ENCODE results near the gene CPAMD8. TPM values are rescaled to one million over a fixed set of nuclear protein-coding genes. Genes with fewer than 3 reads are reported as not detected.

CPAMD8 gene
- total RNA-seq, 1 donor from 2014 or later = 5.3 TPM

GRCh38 chr19:17070912-17071311 is 44.3 kb upstream of the CPAMD8 start:
- no peak for TF ChIP-seq CTCF (IDR thresholded peaks at IDR 0.05; ENCODE audit: insufficient read depth, low read length, poor library complexity, severe bottlenecking)
- Histone ChIP-seq H3K4me3 (ENCODE audit: low read depth, low read length) (no peak overlapping the region), H3K27me3 (ENCODE audit: control insufficient read depth, insufficient read depth, low read length) (no peaks in the 10 kb centered on the region), H3K36me3 (ENCODE audit: control insufficient read depth, insufficient read depth, low read length) (no peaks in the 10 kb centered on the region)
- no peak for DNase-seq (ENCODE audit: low read depth)

DNA sequence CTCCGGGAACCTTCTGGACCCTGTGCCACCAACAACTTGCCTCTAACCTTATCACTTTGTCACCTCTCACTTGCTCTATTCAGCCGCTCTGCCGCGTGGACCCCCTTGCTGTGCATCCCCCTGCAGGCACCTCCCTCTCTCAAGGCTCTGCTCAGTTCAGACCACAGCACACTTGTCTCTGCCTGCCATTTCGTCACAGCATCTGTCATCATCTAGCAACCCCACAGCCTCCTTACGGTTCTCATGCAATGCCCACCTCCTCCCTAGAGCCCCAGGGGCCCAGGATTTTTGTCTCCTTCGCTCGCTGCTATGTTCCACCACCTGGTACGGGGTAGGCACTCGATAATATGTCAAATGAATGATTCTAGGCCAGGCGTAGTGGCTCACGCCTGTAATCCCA is 43.8 kb upstream of the CPAMD8 start:
- H3K27me3 ChIP-seq (ENCODE audit: control insufficient read depth, insufficient read depth, low read length) = no peaks in the 10 kb centered on the region
- no peak for DNase-seq (ENCODE audit: low read depth)
- H3K36me3 ChIP-seq (ENCODE audit: control insufficient read depth, insufficient read depth, low read length) = no peaks in the 10 kb centered on the region
- no peak overlapping the region for H3K4me3 ChIP-seq (ENCODE audit: low read depth, low read length)
- TF ChIP-seq CTCF (IDR thresholded peaks at IDR 0.05; ENCODE audit: insufficient read depth, low read length, poor library complexity, severe bottlenecking) = no peak

DNA sequence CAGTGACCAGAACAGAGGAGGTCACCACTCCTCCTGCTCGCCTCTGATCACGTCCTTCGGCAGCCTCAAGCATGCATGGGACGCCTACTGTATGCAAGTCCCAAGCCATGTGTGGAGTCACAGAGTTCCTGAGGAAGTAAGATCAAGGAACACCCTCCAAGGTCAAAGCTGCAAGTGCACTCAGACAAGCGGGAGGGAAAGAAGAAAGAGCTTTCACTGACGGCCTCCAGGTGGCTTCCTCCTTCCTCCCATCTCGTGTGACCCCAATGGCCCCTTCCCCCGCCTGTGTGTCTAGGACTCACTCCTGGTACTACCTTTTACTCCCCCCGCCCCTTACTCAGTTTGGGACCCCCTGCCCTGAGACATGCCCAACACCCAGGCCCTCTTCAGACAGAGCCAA is 42.6 kb upstream of the CPAMD8 start:
- Histone ChIP-seq H3K4me3 (ENCODE audit: low read depth, low read length) (no peak overlapping the region), H3K36me3 (ENCODE audit: control insufficient read depth, insufficient read depth, low read length) (no peaks in the 10 kb centered on the region), H3K27me3 (ENCODE audit: control insufficient read depth, insufficient read depth, low read length) (no peaks in the 10 kb centered on the region)
- no peak for DNase-seq (ENCODE audit: low read depth)
- TF ChIP-seq CTCF (IDR thresholded peaks at IDR 0.05; ENCODE audit: insufficient read depth, low read length, poor library complexity, severe bottlenecking) = no peak

DNA sequence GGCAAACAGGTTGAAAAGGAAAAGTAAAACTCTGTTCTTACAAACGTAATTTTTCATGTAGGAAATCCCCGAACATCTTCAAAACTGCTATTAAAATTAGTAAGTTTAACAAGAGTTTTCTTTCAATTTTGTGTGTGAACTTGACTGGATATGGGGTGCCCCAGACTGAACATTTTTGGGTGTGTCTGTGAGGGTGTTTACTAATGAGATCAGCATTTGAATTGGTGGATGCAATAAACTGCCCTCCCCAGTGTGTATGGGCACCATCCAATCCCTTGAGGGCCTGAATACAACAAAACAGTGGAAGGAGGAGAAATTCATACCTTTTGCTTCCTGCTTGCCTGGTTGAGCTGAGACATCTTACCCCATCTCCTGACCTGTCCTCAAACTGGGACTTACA is 36.8 kb upstream of the CPAMD8 start:
- no peak for DNase-seq (ENCODE audit: low read depth)
- TF ChIP-seq CTCF (IDR thresholded peaks at IDR 0.05; ENCODE audit: insufficient read depth, low read length, poor library complexity, severe bottlenecking) = no peak
- Histone ChIP-seq H3K4me3 (ENCODE audit: low read depth, low read length) (no peak overlapping the region), H3K36me3 (ENCODE audit: control insufficient read depth, insufficient read depth, low read length) (peaks cover 3% of the 10 kb centered on the region), H3K27me3 (ENCODE audit: control insufficient read depth, insufficient read depth, low read length) (no peaks in the 10 kb centered on the region)

DNA sequence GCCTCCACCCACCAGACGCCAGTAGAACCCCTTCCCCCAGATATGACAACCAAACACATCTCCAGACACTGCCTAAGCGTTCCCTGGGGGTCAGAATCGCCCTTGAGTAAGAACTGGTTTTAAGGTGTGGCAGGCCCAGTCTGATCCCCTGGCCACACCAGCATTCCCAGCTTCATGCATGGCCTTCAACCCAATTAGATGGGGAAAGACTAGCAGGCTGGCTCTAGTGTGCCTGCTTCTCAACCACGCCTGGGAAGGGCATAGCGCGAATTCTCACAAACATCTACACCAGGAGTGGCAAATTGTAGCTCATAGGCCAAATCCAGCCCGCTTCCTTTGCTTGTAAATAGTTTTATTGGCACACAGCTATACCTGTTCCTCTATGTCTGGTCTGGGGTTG is 35.1 kb upstream of the CPAMD8 start:
- H3K4me3 ChIP-seq (ENCODE audit: low read depth, low read length) = no peak overlapping the region
- H3K36me3 ChIP-seq (ENCODE audit: control insufficient read depth, insufficient read depth, low read length) = peaks cover 3% of the 10 kb centered on the region
- H3K27me3 ChIP-seq (ENCODE audit: control insufficient read depth, insufficient read depth, low read length) = no peaks in the 10 kb centered on the region
- TF ChIP-seq CTCF (IDR thresholded peaks at IDR 0.05; ENCODE audit: insufficient read depth, low read length, poor library complexity, severe bottlenecking) = no peak
- DNase-seq (ENCODE audit: low read depth) = no peak

- H3K4me3 ChIP-seq (ENCODE audit: low read depth, low read length) = no peak overlapping the region
- TF ChIP-seq CTCF (IDR thresholded peaks at IDR 0.05; ENCODE audit: insufficient read depth, low read length, poor library complexity, severe bottlenecking) = no peak
- no peaks in the 10 kb centered on the region for H3K27me3 ChIP-seq (ENCODE audit: control insufficient read depth, insufficient read depth, low read length)
- DNase-seq (ENCODE audit: low read depth) = no peak
- H3K36me3 ChIP-seq (ENCODE audit: control insufficient read depth, insufficient read depth, low read length) = peaks cover 3% of the 10 kb centered on the region
Observed at GRCh38 chr19:17061205-17061604, 34.6 kb upstream of the CPAMD8 start.

Data from kidney epithelial cell (primary cell).